Measurements from ENCODE around the gene USP7.
"Not testable (repeated sequence)": the region's sequence is repeated elsewhere in the genome, so short reads cannot be mapped to it uniquely, and the experiment has no call there.

The USP7 gene

GRCh38 chr16:8975039-8975438, 11.3 kb upstream of the USP7 start:
- DNase-seq (ENCODE audit: low read depth), result no peak
- no peak overlapping the region for H3K4me3 ChIP-seq (ENCODE audit: low read depth, low read length)

GRCh38 chr16:8972843-8973586, 9.3 kb upstream of the USP7 start:
- TF ChIP-seq CTCF (IDR thresholded peaks at IDR 0.05; ENCODE audit: insufficient read depth, low read depth, low read length, missing control alignments), result no peak
- no peak for DNase-seq (ENCODE audit: low read depth)
- H3K4me3 ChIP-seq (ENCODE audit: low read depth, low read length), result no peak overlapping the region

More at GRCh38 chr16:8975039-8975438, 11.3 kb upstream of the USP7 start:
- no peak for TF ChIP-seq CTCF (IDR thresholded peaks at IDR 0.05; ENCODE audit: insufficient read depth, low read depth, low read length, missing control alignments)

GRCh38 chr16:8971416-8971815, 7.7 kb upstream of the USP7 start:
- DNase-seq (ENCODE audit: low read depth), result no peak
- H3K4me3 ChIP-seq (ENCODE audit: low read depth, low read length), result no peak overlapping the region
- TF ChIP-seq CTCF (IDR thresholded peaks at IDR 0.05; ENCODE audit: insufficient read depth, low read depth, low read length, missing control alignments), result no peak

- DNase-seq (ENCODE audit: low read depth); H3K4me3 ChIP-seq (ENCODE audit: low read depth, low read length): not testable (repeated sequence)
These were observed 5.6 kb upstream of the USP7 start for GRCh38 chr16:8969202-8969897.

- DNase-seq (ENCODE audit: low read depth); H3K4me3 ChIP-seq (ENCODE audit: low read depth, low read length): not testable (repeated sequence)
These were observed 4.3 kb upstream of the USP7 start for GRCh38 chr16:8968054-8968453.

- DNase-seq (ENCODE audit: low read depth), result no peak
- H3K4me3 ChIP-seq (ENCODE audit: low read depth, low read length), result no peak overlapping the region
- TF ChIP-seq CTCF (IDR thresholded peaks at IDR 0.05; ENCODE audit: insufficient read depth, low read depth, low read length, missing control alignments), result no peak
These were observed 3.6 kb upstream of the USP7 start for GRCh38 chr16:8967132-8967821.

GRCh38 chr16:8966817-8967131, 3.1 kb upstream of the USP7 start:
- no peak for TF ChIP-seq CTCF (IDR thresholded peaks at IDR 0.05; ENCODE audit: insufficient read depth, low read depth, low read length, missing control alignments)
- no peak overlapping the region for H3K4me3 ChIP-seq (ENCODE audit: low read depth, low read length)
- no peak for DNase-seq (ENCODE audit: low read depth)
